ENCODE data around the gene PEX7. TPM values are rescaled to one million over a fixed set of nuclear protein-coding genes. Genes with fewer than 3 reads are reported as not detected.

The PEX7 gene
- total RNA-seq, 1 experiment from 2014 or later, result 8.1 TPM

DNA sequence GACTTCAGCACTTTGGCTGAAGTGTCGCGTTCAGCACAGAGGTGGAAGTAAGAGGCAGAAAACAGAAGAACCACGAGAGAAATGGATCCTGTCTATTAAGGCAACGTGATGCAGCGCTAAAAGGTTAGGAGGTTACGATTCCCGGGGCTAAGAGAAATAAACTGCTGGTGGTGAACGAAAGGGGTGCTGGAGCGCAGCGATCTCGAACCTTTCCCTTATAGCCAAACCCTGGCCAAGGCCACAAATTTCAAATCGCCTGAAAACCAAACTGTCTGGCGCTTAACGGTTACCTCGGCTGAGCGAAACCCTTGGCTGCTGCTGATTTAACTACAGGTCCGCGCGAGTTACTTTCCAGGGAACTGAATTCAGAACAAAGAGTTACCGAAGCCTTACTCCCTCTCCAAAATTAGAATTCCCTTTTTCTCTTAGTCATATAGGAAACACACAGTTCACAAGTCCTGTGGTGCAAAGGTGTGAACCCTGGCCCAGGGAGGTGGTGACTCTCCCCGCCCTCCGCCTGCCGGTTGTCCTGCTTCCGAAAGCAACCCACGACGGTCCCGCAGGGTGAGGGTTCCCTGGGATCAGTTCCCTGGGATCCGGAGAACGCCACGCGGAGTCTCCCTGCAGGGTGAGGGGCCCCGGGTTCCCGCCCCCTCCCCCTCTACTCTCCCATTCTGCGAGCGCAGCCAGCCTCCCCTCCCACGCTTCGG, 98.4 kb downstream of the PEX7 start:
- no peak for TF ChIP-seq FOSL1 (IDR thresholded peaks at IDR 0.05; ENCODE audit: low read depth)
- TF ChIP-seq RAD21 (IDR thresholded peaks at IDR 0.05; ENCODE audit: low read depth), result no peak
- TF ChIP-seq, protein P1, sequence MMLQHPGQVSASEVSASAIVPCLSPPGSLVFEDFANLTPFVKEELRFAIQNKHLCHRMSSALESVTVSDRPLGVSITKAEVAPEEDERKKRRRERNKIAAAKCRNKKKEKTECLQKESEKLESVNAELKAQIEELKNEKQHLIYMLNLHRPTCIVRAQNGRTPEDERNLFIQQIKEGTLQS (IDR thresholded peaks at IDR 0.05), result no peak
- TF ChIP-seq, protein P2, sequence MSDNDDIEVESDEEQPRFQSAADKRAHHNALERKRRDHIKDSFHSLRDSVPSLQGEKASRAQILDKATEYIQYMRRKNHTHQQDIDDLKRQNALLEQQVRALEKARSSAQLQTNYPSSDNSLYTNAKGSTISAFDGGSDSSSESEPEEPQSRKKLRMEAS (IDR thresholded peaks at IDR 0.05), result no peak
- no peak for TF ChIP-seq EZH2phosphoT487 (IDR thresholded peaks at IDR 0.05; ENCODE audit: borderline replicate concordance)
- TF ChIP-seq, protein P3, sequence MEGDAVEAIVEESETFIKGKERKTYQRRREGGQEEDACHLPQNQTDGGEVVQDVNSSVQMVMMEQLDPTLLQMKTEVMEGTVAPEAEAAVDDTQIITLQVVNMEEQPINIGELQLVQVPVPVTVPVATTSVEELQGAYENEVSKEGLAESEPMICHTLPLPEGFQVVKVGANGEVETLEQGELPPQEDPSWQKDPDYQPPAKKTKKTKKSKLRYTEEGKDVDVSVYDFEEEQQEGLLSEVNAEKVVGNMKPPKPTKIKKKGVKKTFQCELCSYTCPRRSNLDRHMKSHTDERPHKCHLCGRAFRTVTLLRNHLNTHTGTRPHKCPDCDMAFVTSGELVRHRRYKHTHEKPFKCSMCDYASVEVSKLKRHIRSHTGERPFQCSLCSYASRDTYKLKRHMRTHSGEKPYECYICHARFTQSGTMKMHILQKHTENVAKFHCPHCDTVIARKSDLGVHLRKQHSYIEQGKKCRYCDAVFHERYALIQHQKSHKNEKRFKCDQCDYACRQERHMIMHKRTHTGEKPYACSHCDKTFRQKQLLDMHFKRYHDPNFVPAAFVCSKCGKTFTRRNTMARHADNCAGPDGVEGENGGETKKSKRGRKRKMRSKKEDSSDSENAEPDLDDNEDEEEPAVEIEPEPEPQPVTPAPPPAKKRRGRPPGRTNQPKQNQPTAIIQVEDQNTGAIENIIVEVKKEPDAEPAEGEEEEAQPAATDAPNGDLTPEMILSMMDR (IDR thresholded peaks at IDR 0.05 in 2 of 3, conservative IDR thresholded peaks at IDR 0.05 in 1 of 3; ENCODE audit: borderline replicate concordance in 1 of 3, insufficient read depth in 1 of 3, low read depth in 2 of 3, low read length in 2 of 3), result no peak
- TF ChIP-seq POLR2A (IDR thresholded peaks at IDR 0.05; ENCODE audit: borderline replicate concordance, extremely low read depth, insufficient read depth, insufficient read length), result no peak
- no peak for TF ChIP-seq SP1 (IDR thresholded peaks at IDR 0.05; ENCODE audit: low read depth)
- no peak for TF ChIP-seq EZH2 (IDR thresholded peaks at IDR 0.05)
- TF ChIP-seq YY1 (IDR thresholded peaks at IDR 0.05; ENCODE audit: extremely low read depth, insufficient replicate concordance, low read depth, low read length), result no peak
- no peak for TF ChIP-seq CEBPB (IDR thresholded peaks at IDR 0.05; ENCODE audit: low read depth)
- TF ChIP-seq ELF1 (IDR thresholded peaks at IDR 0.05; ENCODE audit: borderline replicate concordance, low read depth), result no peak
- TF ChIP-seq, protein P4, sequence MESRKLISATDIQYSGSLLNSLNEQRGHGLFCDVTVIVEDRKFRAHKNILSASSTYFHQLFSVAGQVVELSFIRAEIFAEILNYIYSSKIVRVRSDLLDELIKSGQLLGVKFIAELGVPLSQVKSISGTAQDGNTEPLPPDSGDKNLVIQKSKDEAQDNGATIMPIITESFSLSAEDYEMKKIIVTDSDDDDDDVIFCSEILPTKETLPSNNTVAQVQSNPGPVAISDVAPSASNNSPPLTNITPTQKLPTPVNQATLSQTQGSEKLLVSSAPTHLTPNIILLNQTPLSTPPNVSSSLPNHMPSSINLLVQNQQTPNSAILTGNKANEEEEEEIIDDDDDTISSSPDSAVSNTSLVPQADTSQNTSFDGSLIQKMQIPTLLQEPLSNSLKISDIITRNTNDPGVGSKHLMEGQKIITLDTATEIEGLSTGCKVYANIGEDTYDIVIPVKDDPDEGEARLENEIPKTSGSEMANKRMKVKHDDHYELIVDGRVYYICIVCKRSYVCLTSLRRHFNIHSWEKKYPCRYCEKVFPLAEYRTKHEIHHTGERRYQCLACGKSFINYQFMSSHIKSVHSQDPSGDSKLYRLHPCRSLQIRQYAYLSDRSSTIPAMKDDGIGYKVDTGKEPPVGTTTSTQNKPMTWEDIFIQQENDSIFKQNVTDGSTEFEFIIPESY (IDR thresholded peaks at IDR 0.05; ENCODE audit: extremely low read depth, insufficient replicate concordance, low read length), result no peak
- no peak for TF ChIP-seq TCF7L2 (IDR thresholded peaks at IDR 0.05; ENCODE audit: borderline replicate concordance, extremely low read depth, insufficient read depth, insufficient read length)
- TF ChIP-seq CBX3 (IDR thresholded peaks at IDR 0.05; ENCODE audit: low read depth), result no peak
- TF ChIP-seq SIN3A (IDR thresholded peaks at IDR 0.05; ENCODE audit: low read depth), result no peak
- POLR2A ChIA-PET, result no interaction called here
- Histone ChIP-seq H3K27ac (ENCODE audit: low read depth, low read length) (no peak overlapping the region), H4K20me1 (ENCODE audit: insufficient read depth) (no peaks in the 10 kb centered on the region), H2AFZ (ENCODE audit: low read depth, low read length, poor library complexity, severe bottlenecking) (no peak overlapping the region), H3K36me3 (ENCODE audit: control insufficient read depth in 1 of 2, insufficient read depth in 2 of 2, low read length in 2 of 2) (no peaks in the 10 kb centered on the region), H3K79me2 (ENCODE audit: insufficient read depth, low read length) (no peaks in the 10 kb centered on the region), H3K4me2 (ENCODE audit: low read length) (no peak overlapping the region), H3K9me3 (ENCODE audit: control insufficient read depth in 1 of 2, insufficient read depth in 1 of 2, low read depth in 1 of 2, low read length in 2 of 2) (no peaks in the 10 kb centered on the region), H3K4me3 (replicated peaks in 1 of 2; ENCODE audit: low read depth in 1 of 2, low read length in 2 of 2) (no peak overlapping the region), H3K4me1 (ENCODE audit: control insufficient read depth in 1 of 2, insufficient read depth in 2 of 2, low read length in 2 of 2) (no peaks in the 10 kb centered on the region), H3K27me3 (ENCODE audit: insufficient read depth, low read length) (no peaks in the 10 kb centered on the region), H3K9me2 (ENCODE audit: insufficient read depth) (no peaks in the 10 kb centered on the region), H3K9ac (ENCODE audit: low read length) (no peak overlapping the region)
- ATAC-seq, result no peak
- RAD21 ChIA-PET (ENCODE audit: low non-redundant PET in 1 of 2, low total read pairs in 2 of 2, uncharacterized antibody in 2 of 2, unreplicated experiment in 2 of 2), result no interaction called here
- DNase-seq (ENCODE audit: low read depth, low spot score), result no peak
- CTCF ChIA-PET, result no interaction called here
- intact Hi-C loops (cut with micrococcal nuclease), result no loop called here
- no TSS peak for BruUV-seq (replicated peaks)

Data from HCT116 (cell line).